GM21723 (cell line): Measurements from ENCODE around the gene ZNF638.

Experiments
- ATAC-seq: cut with Tn5 transposase; IDR thresholded peaks from one replicate; pipeline ENCODE4 v1.9.1; 2021; ENCODE audit warnings: mild to moderate bottlenecking, moderate library complexity; ENCODE audit not compliant: unreplicated experiment

Gene ZNF638

GRCh38 chr2:71454221-71455010 is 122.8 kb downstream of the ZNF638 start:
- ATAC-seq, result no peak

- ATAC-seq, result no peak
Observed at GRCh38 chr2:71455011-71455740, 123.6 kb downstream of the ZNF638 start.

- no peak for ATAC-seq
Observed at GRCh38 chr2:71455741-71456569, 124.4 kb downstream of the ZNF638 start.

- no peak for ATAC-seq
Observed at GRCh38 chr2:71456617-71457016, 125.0 kb downstream of the ZNF638 start.

- ATAC-seq, result no peak
Observed at GRCh38 chr2:71457123-71457915, 125.7 kb downstream of the ZNF638 start.

- ATAC-seq, result no peak
Observed at GRCh38 chr2:71457923-71458322, 126.3 kb downstream of the ZNF638 start.

GRCh38 chr2:71458413-71459083 is 127.0 kb downstream of the ZNF638 start:
- ATAC-seq, result no peak

- ATAC-seq, result no peak
Observed at GRCh38 chr2:71459084-71459431, 127.5 kb downstream of the ZNF638 start.

GRCh38 chr2:71460056-71460455 is 128.5 kb downstream of the ZNF638 start:
- ATAC-seq, result no peak

GRCh38 chr2:71460595-71461303 is 129.2 kb downstream of the ZNF638 start:
- ATAC-seq, result no peak

- ATAC-seq, result no peak
Observed at GRCh38 chr2:71461304-71461671, 129.7 kb downstream of the ZNF638 start.

GRCh38 chr2:71462056-71462605 is 130.5 kb downstream of the ZNF638 start:
- no peak for ATAC-seq

GRCh38 chr2:71462641-71463341 is 131.2 kb downstream of the ZNF638 start:
- no peak for ATAC-seq

- no peak for ATAC-seq
Observed at GRCh38 chr2:71463342-71463654, 131.7 kb downstream of the ZNF638 start.

- no peak for ATAC-seq
Observed at GRCh38 chr2:71464389-71464788, 132.8 kb downstream of the ZNF638 start.

- no peak for ATAC-seq
Observed at GRCh38 chr2:71465356-71465755, 133.8 kb downstream of the ZNF638 start.

GRCh38 chr2:71465961-71466300 is 134.3 kb downstream of the ZNF638 start:
- no peak for ATAC-seq

GRCh38 chr2:71466301-71467179 is 135.0 kb downstream of the ZNF638 start:
- no peak for ATAC-seq
